Astrocyte (in vitro differentiated cells and primary cell): ENCODE data around the gene RELN. TPM values are rescaled to one million over a fixed set of nuclear protein-coding genes. Genes with fewer than 3 reads are reported as not detected.

Experiments used
- DNase-seq: peaks from one replicate; pipeline ENCODE4 v3.0.0-alpha.2; 2010; ENCODE audit warnings: low read depth
- FAIRE-seq: peaks from 2 replicates; lab custom pipeline; 2011; peaks lifted over from hg19 to GRCh38; lab: Jason Lieb, UNC
- H2AFZ ChIP-seq: 2 replicates; pipeline ENCODE4 v1.6.0; 2012; ENCODE audit warnings: low read depth, low read length, inconsistent platforms
- H3K27ac ChIP-seq: 2 replicates; pipeline ENCODE4 v1.5.1; 2011; ENCODE audit warnings: low read depth, low read length, inconsistent platforms
- H3K27me3 ChIP-seq: 2 replicates; pipeline ENCODE4 v1.6.0; 2011; ENCODE audit warnings: low read length, inconsistent platforms; ENCODE audit not compliant: insufficient read depth
- H3K36me3 ChIP-seq: 2 replicates; pipeline ENCODE4 v1.5.1; 2011; ENCODE audit warnings: low read length, inconsistent platforms; ENCODE audit not compliant: insufficient read depth
- H3K4me1 ChIP-seq: 2 replicates; pipeline ENCODE4 v1.5.1; 2011; ENCODE audit warnings: low read length, inconsistent platforms; ENCODE audit not compliant: insufficient read depth
- H3K4me2 ChIP-seq: 2 replicates; pipeline ENCODE4 v1.6.0; 2012; ENCODE audit warnings: low read length, inconsistent platforms
- H3K4me3 ChIP-seq: 2 replicates; pipeline ENCODE4 v1.5.1; 2011; ENCODE audit warnings: low read depth, mild to moderate bottlenecking, low read length, inconsistent platforms; ENCODE audit not compliant: insufficient read depth
- H3K79me2 ChIP-seq: 2 replicates; pipeline ENCODE4 v1.6.0; 2012; ENCODE audit warnings: mild to moderate bottlenecking, low read length, inconsistent platforms; ENCODE audit not compliant: insufficient read depth
- H3K9ac ChIP-seq: 2 replicates; pipeline ENCODE4 v1.6.0; 2012; ENCODE audit warnings: mild to moderate bottlenecking, low read length, inconsistent platforms
- H3K9me3 ChIP-seq: 2 replicates; pipeline ENCODE4 v1.5.1; 2012; ENCODE audit warnings: low read depth, mild to moderate bottlenecking, low read length, inconsistent platforms; ENCODE audit not compliant: insufficient read depth
- H4K20me1 ChIP-seq: 2 replicates; pipeline ENCODE4 v1.6.0; 2012; ENCODE audit warnings: low read length, inconsistent platforms; ENCODE audit not compliant: insufficient read depth
- H3K27ac Mint-ChIP-seq: one replicate; pipeline ENCODE4 v1.8.0; 2021; ENCODE audit warnings: mild to moderate bottlenecking, mixed read lengths; ENCODE audit not compliant: unreplicated experiment
- H3K27me3 Mint-ChIP-seq: one replicate; pipeline ENCODE4 v1.8.0; 2021; ENCODE audit warnings: low read depth, mixed read lengths; ENCODE audit not compliant: unreplicated experiment
- H3K36me3 Mint-ChIP-seq: one replicate; pipeline ENCODE4 v1.8.0; 2021; ENCODE audit warnings: low read depth, mixed read lengths; ENCODE audit not compliant: unreplicated experiment
- H3K4me1 Mint-ChIP-seq: one replicate; pipeline ENCODE4 v1.8.0; 2021; ENCODE audit warnings: low read depth, mixed read lengths; ENCODE audit not compliant: unreplicated experiment
- H3K4me3 Mint-ChIP-seq: one replicate; pipeline ENCODE4 v1.8.0; 2021; ENCODE audit warnings: mild to moderate bottlenecking, moderate library complexity, mixed read lengths; ENCODE audit not compliant: unreplicated experiment
- H3K9me3 Mint-ChIP-seq: one replicate; pipeline ENCODE4 v1.8.0; 2021; ENCODE audit warnings: mild to moderate bottlenecking, mixed read lengths; ENCODE audit not compliant: unreplicated experiment
- EZH2 ChIP-seq: IDR thresholded peaks from 2 replicates; pipeline ENCODE4 v1.6.1; 2012; ENCODE audit warnings: mild to moderate bottlenecking, low read length, inconsistent platforms; ENCODE audit not compliant: insufficient read depth
- total RNA-seq: library from RNA; stranded (reverse); gene quantifications from 2 replicates; pipeline ENCODE4 v1.2.1, GENCODE V29; 2021
- TF ChIP-seq, protein P1 (sequence below): IDR thresholded peaks from 2 replicates; pipeline ENCODE4 v1.5.1; 2011; ENCODE audit warnings: low read depth, mild to moderate bottlenecking, inconsistent platforms, low read length, moderate library complexity; ENCODE audit not compliant: insufficient read depth

Gene RELN
- total RNA-seq, 1 donor from 2014 or later: 0.98 TPM

DNA sequence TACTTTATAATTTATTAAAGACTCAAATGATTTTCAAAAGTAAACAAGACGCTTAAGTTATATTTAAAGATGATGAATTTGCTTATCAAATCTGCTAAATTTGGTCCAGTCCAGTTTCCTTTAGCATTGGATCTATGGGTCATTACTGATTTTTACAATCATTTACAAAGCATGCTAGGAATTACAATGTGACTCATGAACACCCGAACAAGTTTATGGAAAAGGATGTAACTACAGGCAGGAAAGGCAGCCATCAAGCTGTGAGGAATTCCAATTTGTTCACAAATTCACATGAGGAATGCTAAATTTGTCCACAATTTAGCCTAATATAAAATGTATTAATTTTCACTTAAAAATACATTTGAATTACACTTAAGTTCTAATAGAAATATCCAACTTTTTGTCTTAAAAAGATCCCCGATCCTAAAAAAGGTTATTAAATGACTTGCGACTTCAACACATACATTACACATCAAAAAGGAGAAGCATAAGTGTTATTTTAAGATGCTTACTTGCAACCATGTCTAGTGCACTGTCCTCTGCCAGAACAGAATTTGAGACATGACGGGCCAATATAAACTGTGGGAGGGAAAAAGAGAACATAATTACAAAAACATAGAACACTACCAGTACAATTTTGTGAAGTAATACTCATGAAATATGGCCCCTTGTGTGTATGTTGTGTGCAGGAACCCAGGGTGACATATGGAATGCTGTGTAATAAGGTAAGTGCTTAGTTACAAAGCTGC lies 349.3 kb downstream of the RELN start:
- H3K4me2 ChIP-seq: no peak overlapping the region
- H3K4me1 Mint-ChIP-seq: peaks cover 7% of the 10 kb centered on the region
- peak overlapping the region; percentile 47 for H3K27ac ChIP-seq
- FAIRE-seq (peak; percentile 90), DNase-seq (peak; percentile 79)
- no peak overlapping the region for H3K4me3 ChIP-seq
- no peaks in the 10 kb centered on the region for H3K36me3 ChIP-seq
- no peak overlapping the region for H3K4me3 Mint-ChIP-seq
- no peaks in the 10 kb centered on the region for H4K20me1 ChIP-seq
- no peaks in the 10 kb centered on the region for H3K79me2 ChIP-seq
- no peaks in the 10 kb centered on the region for H3K36me3 Mint-ChIP-seq
- no peaks in the 10 kb centered on the region for H3K9me3 ChIP-seq
- peak overlapping the region; percentile 42 for H3K27ac Mint-ChIP-seq
- TF ChIP-seq EZH2: no peak
- TF ChIP-seq, protein P1, sequence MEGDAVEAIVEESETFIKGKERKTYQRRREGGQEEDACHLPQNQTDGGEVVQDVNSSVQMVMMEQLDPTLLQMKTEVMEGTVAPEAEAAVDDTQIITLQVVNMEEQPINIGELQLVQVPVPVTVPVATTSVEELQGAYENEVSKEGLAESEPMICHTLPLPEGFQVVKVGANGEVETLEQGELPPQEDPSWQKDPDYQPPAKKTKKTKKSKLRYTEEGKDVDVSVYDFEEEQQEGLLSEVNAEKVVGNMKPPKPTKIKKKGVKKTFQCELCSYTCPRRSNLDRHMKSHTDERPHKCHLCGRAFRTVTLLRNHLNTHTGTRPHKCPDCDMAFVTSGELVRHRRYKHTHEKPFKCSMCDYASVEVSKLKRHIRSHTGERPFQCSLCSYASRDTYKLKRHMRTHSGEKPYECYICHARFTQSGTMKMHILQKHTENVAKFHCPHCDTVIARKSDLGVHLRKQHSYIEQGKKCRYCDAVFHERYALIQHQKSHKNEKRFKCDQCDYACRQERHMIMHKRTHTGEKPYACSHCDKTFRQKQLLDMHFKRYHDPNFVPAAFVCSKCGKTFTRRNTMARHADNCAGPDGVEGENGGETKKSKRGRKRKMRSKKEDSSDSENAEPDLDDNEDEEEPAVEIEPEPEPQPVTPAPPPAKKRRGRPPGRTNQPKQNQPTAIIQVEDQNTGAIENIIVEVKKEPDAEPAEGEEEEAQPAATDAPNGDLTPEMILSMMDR: no peak
- H3K27me3 Mint-ChIP-seq: no peaks in the 10 kb centered on the region
- H2AFZ ChIP-seq: no peak overlapping the region
- no peaks in the 10 kb centered on the region for H3K27me3 ChIP-seq
- no peak overlapping the region for H3K9ac ChIP-seq
- peaks cover 8% of the 10 kb centered on the region for H3K9me3 Mint-ChIP-seq
- peaks cover 21% of the 10 kb centered on the region for H3K4me1 ChIP-seq

DNA sequence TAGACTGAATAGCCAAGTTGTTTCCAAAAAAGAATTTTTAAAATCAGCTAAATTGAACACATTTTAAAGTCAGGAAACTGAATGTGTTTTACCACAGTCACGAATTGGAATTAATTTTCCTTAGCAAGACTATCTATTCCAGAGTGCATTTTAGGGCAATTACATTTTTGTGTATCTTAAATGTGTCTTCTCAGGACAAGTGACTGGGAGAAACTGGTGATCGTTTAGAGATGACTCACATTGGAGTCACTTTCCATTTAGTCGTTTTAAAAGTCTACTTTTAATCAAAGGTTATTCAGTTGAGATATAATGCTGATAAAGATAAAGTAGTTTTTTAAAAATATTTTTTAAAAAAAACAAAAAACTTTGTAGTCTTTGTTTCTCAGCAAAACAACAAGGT lies 351.7 kb downstream of the RELN start:
- Histone ChIP-seq H3K27me3 (no peaks in the 10 kb centered on the region), H3K4me2 (peak overlapping the region; percentile 42), H3K4me3 (no peak overlapping the region), H3K36me3 (no peaks in the 10 kb centered on the region), H3K9me3 (no peaks in the 10 kb centered on the region), H3K9ac (peak overlapping the region; percentile 24), H3K4me1 (peaks cover 21% of the 10 kb centered on the region), H3K79me2 (no peaks in the 10 kb centered on the region), H2AFZ (no peak overlapping the region), H4K20me1 (no peaks in the 10 kb centered on the region), H3K27ac (peak overlapping the region; percentile 82)
- peak; percentile 56 for DNase-seq
- no peak overlapping the region for H3K27ac Mint-ChIP-seq
- no peaks in the 10 kb centered on the region for H3K9me3 Mint-ChIP-seq
- peaks cover 7% of the 10 kb centered on the region for H3K4me1 Mint-ChIP-seq
- H3K4me3 Mint-ChIP-seq: no peak overlapping the region
- no peaks in the 10 kb centered on the region for H3K27me3 Mint-ChIP-seq
- peak; percentile 90 for FAIRE-seq
- H3K36me3 Mint-ChIP-seq: no peaks in the 10 kb centered on the region
- no peak for TF ChIP-seq EZH2
- TF ChIP-seq, protein P1: no peak

DNA sequence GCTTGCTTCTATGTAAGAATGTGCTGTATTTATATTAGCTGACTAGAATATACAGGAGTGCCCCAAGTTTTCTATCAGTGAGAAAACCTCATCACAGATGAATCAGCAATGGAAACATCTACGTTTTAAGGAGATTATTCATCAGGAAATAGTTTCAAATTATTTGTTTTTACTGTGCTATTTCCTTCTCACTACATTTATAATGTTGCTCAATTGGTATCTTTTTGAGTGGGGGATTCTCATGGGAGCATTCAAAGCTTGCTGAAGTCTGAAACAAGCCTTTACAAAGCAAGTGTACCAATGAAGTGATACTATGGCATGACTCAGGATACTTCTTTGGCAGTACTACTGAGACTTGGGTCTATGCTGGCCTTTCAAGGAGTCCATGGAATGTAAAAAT lies 352.4 kb downstream of the RELN start:
- DNase-seq (peak; percentile 90), FAIRE-seq (peak; percentile 34)
- Histone ChIP-seq H3K4me1 (peaks cover 24% of the 10 kb centered on the region), H3K4me2 (peak overlapping the region; percentile 42), H3K9me3 (no peaks in the 10 kb centered on the region), H3K27me3 (no peaks in the 10 kb centered on the region), H3K36me3 (no peaks in the 10 kb centered on the region), H4K20me1 (no peaks in the 10 kb centered on the region), H3K79me2 (no peaks in the 10 kb centered on the region), H3K27ac (peak overlapping the region; percentile 82), H2AFZ (no peak overlapping the region), H3K4me3 (no peak overlapping the region), H3K9ac (peak overlapping the region; percentile 24)
- Mint-ChIP-seq H3K9me3 (no peaks in the 10 kb centered on the region), H3K27me3 (no peaks in the 10 kb centered on the region), H3K36me3 (no peaks in the 10 kb centered on the region), H3K27ac (no peak overlapping the region), H3K4me1 (peaks cover 7% of the 10 kb centered on the region), H3K4me3 (no peak overlapping the region)
- TF ChIP-seq EZH2: no peak
- TF ChIP-seq, protein P1: no peak
